H7 (cell line): ENCODE results near the gene C2CD5. TPM values are rescaled to one million over a fixed set of nuclear protein-coding genes. Genes with fewer than 3 reads are reported as not detected.

Source experiments
- DNase-seq: peaks from one replicate; pipeline ENCODE4 v3.0.0; 2012
- H3K27me3 ChIP-seq: 2 replicates; pipeline ENCODE4 v1.6.0; 2011; ENCODE audit warnings: mild to moderate bottlenecking, low read length; ENCODE audit not compliant: control insufficient read depth, insufficient read depth
- H3K36me3 ChIP-seq: replicated peaks from 2 replicates; pipeline ENCODE4 v1.5.1; 2011; ENCODE audit warnings: low read length; ENCODE audit not compliant: control insufficient read depth, insufficient read depth
- H3K4me3 ChIP-seq: 2 replicates; pipeline ENCODE4 v1.5.1; 2011; ENCODE audit warnings: low read depth, mild to moderate bottlenecking, control low read depth, low read length, moderate library complexity; ENCODE audit not compliant: insufficient read depth
- total RNA-seq: library from RNA; depleted of rRNA; stranded (reverse); fragments of >200 nt; shearing (Covaris generic); gene quantifications from 2 replicates; pipeline ENCODE4 v1.2.3, GENCODE V29; 2014; rRNA removed

C2CD5 gene
- total RNA-seq, 1 experiment from 2014 or later, result 16.2 TPM

DNA sequence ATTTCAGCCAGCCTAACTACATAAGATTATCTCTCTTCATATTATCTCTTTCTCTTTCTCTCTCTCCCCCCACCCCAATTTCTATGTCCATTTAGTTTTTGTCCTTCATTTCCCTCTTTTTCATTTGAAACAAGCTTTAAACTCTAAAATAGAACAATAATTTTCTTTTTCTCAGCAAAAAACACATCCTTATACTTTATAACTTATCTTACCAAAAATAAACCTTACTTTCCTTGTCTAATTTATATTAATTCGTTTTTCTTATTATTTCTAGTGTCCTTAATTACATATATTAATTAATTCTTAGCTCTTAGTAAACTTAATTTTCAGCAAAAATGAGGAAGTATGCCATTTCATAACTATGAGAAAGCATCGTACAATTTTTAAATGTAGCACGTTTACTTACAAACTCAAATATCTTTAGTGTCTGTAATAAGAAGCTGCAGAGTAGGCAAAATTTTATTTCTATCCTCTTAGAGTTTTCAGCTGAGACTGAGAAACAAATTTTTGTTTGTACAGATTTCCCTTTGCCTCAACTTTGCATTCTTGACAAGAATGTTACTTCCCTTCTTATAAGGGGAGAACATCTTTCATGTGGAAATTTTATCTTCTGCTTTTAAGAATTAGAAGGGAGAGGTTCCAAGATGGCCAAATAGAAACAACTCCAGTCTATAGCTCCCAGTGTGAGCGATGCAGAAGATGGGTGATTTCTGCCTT is 144.7 kb downstream of the C2CD5 start:
- Histone ChIP-seq H3K27me3 (no peaks in the 10 kb centered on the region), H3K36me3 (no peaks in the 10 kb centered on the region), H3K4me3 (no peak overlapping the region)
- DNase-seq, result no peak

Other genes with a start within 250 kb of the C2CD5 start
- gene ST8SIA1, start 209.8 kb downstream of the C2CD5 start, total RNA-seq, result 1.5 and 1.7 TPM in 2 replicates
- 54.2 and 78.6 TPM in 2 replicates for gene ETNK1, start 80.6 kb upstream of the C2CD5 start, total RNA-seq